ENCODE measurements around the gene XIRP2. TPM values are rescaled to one million over a fixed set of nuclear protein-coding genes. Genes with fewer than 3 reads are reported as not detected.

The XIRP2 gene
- total RNA-seq, 2 donors from 2014 or later: not detected

GRCh38 chr2:167191588-167191987 lies 303.3 kb downstream of the XIRP2 start:
- DNase-seq (no peak), ATAC-seq (no peak)
- Histone ChIP-seq H3K27ac (no peak overlapping the region), H3K4me3 (no peak overlapping the region), H3K4me1 (peaks cover 38% of the 10 kb centered on the region), H3K36me3 (replicated peaks in 1 of 2; ENCODE audit: insufficient read depth in 1 of 2, low read depth in 2 of 2) (no peaks in the 10 kb centered on the region), H3K9me3 (no peaks in the 10 kb centered on the region), H3K27me3 (no peaks in the 10 kb centered on the region)
- intact Hi-C loops (cut with DNase I): no loop called here
- WGBS, 2 donors: 82 to 90% methylated on average over 3 of the region's 3 CpGs
- TF ChIP-seq POLR2A (IDR thresholded peaks at IDR 0.05) (no peak), CTCF (IDR thresholded peaks at IDR 0.05) (no peak)

DNA sequence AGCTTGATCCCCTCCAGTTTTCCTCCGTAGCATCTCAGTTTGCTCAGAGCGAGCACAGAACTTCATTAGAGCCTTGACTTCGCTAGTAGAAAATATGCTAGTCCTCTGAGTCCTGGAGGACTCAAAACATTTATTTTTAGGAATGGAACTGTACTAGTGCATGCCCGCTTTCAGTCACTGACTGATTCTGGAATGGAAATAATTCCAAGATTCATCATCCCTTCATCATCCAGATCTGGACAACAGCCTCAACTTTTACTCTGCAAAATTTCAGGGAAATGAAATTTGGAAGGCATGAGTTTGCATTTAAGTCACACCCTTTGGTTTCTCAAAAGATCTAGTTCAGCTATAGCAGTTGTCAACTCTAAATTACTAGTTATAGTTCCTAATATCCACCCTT lies 304.6 kb downstream of the XIRP2 start:
- 82 to 88% methylated on average over 4 of the region's 4 CpGs for WGBS, 2 donors
- H3K4me3 ChIP-seq: no peak overlapping the region
- H3K27me3 ChIP-seq: no peaks in the 10 kb centered on the region
- ATAC-seq: no peak
- no peaks in the 10 kb centered on the region for H3K9me3 ChIP-seq
- no peak for DNase-seq
- TF ChIP-seq CTCF (IDR thresholded peaks at IDR 0.05) (no peak), POLR2A (IDR thresholded peaks at IDR 0.05) (no peak)
- peaks cover 36% of the 10 kb centered on the region for H3K4me1 ChIP-seq
- H3K36me3 ChIP-seq (replicated peaks in 1 of 2; ENCODE audit: insufficient read depth in 1 of 2, low read depth in 2 of 2): no peaks in the 10 kb centered on the region
- intact Hi-C loops (cut with DNase I): no loop called here
- H3K27ac ChIP-seq: no peak overlapping the region

- peaks cover 14% of the 10 kb centered on the region for H3K4me1 ChIP-seq
- TF ChIP-seq POLR2A (IDR thresholded peaks at IDR 0.05) (no peak), CTCF (IDR thresholded peaks at IDR 0.05) (no peak)
- DNase-seq (peak; percentile 28 to 59 (median 50)), ATAC-seq (peak; percentile 61)
- no peak overlapping the region for H3K4me3 ChIP-seq
- 25 to 26% methylated on average over 6 of the region's 6 CpGs for whole genome bisulfite sequencing, 2 donors
- no peaks in the 10 kb centered on the region for H3K27me3 ChIP-seq
- intact Hi-C loops (cut with DNase I): no loop called here
- no peaks in the 10 kb centered on the region for H3K9me3 ChIP-seq
- peak overlapping the region in 2 of 4 donors; percentile 43 to 52 for H3K27ac ChIP-seq
- H3K36me3 ChIP-seq (replicated peaks in 1 of 2; ENCODE audit: insufficient read depth in 1 of 2, low read depth in 2 of 2): no peaks in the 10 kb centered on the region
Measured at GRCh38 chr2:167196461-167197252, 308.4 kb downstream of the XIRP2 start.

DNA sequence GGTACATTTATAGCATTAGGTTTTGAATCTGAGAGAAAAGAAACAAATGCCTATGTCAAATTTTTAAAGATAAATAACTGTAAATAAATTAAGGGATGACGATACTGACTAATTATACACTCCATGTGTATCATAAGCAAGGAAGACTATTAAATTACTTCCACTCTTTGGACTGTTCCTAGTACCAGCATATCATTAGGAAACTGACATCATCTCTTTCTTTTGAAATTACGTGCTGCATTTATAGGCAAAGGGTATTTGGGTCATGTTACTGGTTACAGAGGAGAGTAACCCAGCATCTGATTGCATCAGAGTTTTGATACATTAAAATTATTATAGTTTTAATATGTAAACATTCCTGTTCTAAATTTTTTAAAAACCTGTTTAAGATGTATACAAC lies 309.7 kb downstream of the XIRP2 start:
- Histone ChIP-seq H3K27ac (no peak overlapping the region), H3K4me1 (peaks cover 14% of the 10 kb centered on the region), H3K9me3 (no peaks in the 10 kb centered on the region), H3K4me3 (no peak overlapping the region), H3K27me3 (no peaks in the 10 kb centered on the region), H3K36me3 (replicated peaks in 1 of 2; ENCODE audit: insufficient read depth in 1 of 2, low read depth in 2 of 2) (no peaks in the 10 kb centered on the region)
- TF ChIP-seq CTCF (IDR thresholded peaks at IDR 0.05) (no peak), POLR2A (IDR thresholded peaks at IDR 0.05) (no peak)
- WGBS, 2 donors: 71 to 76% methylated on average over 2 of the region's 2 CpGs
- intact Hi-C loops (cut with DNase I): no loop called here
- ATAC-seq: no peak
- DNase-seq: no peak

DNA sequence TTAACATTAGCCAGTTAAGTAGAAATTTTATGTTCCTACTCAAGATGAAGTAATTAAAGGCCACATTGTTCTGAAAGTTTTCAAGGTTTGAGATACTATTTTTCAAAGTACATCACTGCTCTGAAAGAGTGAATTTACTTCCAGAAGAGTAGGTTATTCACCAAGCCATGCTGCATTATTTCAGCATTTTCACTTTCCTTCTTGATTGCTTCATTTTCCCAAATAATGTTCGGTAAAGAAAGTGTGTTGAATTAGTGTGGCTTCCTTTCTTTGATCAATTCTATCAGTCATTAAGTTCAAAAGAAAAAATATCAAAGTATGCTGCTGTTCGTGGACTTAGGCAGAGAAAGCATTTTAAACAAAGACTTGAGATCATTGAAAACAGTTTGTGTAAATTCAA lies 310.3 kb downstream of the XIRP2 start:
- ATAC-seq: no peak
- H3K27ac ChIP-seq: no peak overlapping the region
- no peak overlapping the region for H3K4me3 ChIP-seq
- peaks cover 14% of the 10 kb centered on the region for H3K4me1 ChIP-seq
- H3K9me3 ChIP-seq: no peaks in the 10 kb centered on the region
- H3K27me3 ChIP-seq: no peaks in the 10 kb centered on the region
- WGBS, 2 donors: 7 to 17% methylated on average over 2 of the region's 2 CpGs
- intact Hi-C loops (cut with DNase I): no loop called here
- DNase-seq: no peak
- TF ChIP-seq CTCF (IDR thresholded peaks at IDR 0.05) (no peak), POLR2A (IDR thresholded peaks at IDR 0.05) (no peak)
- no peaks in the 10 kb centered on the region for H3K36me3 ChIP-seq (replicated peaks in 1 of 2; ENCODE audit: insufficient read depth in 1 of 2, low read depth in 2 of 2)

Measured in body of pancreas (tissue), 4 donors.